Fibroblast of gingiva (primary cell): Measurements from ENCODE around the gene TRO.

ENCODE experiments used
- DNase-seq: peaks from one replicate; pipeline ENCODE4 v3.0.0-alpha.2; 2011; ENCODE audit warnings: low read depth

TRO gene

GRCh38 chrX:54950730-54951375 lies 30.2 kb downstream of the TRO start:
- no peak for DNase-seq

GRCh38 chrX:54961750-54962149 lies 41.1 kb downstream of the TRO start:
- DNase-seq: no peak

GRCh38 chrX:54964766-54965497 lies 44.3 kb downstream of the TRO start:
- no peak for DNase-seq

GRCh38 chrX:54977387-54977786 lies 56.8 kb downstream of the TRO start:
- DNase-seq: no peak

- DNase-seq: no peak
These were observed 57.8 kb downstream of the TRO start for GRCh38 chrX:54978448-54978847.

- DNase-seq: no peak
These were observed 58.8 kb downstream of the TRO start for GRCh38 chrX:54979432-54979831.

GRCh38 chrX:54980334-54980733 lies 59.7 kb downstream of the TRO start:
- no peak for DNase-seq
